Mucosa of rectum (tissue), 2 donors: ENCODE results near the gene SFXN5.

Experiments
- H3K27ac ChIP-seq, 2 donors: one replicate each; pipeline ENCODE4 v1.7.0; 2013; ENCODE audit warnings: inconsistent platforms in 2 of 2, low read depth in 2 of 2, low read length in 2 of 2
- H3K27me3 ChIP-seq, 2 donors: one replicate each; pipeline ENCODE4 v1.7.0; 2013; ENCODE audit warnings: low read length in 2 of 2; ENCODE audit not compliant: control insufficient read depth in 2 of 2, insufficient read depth in 2 of 2
- H3K36me3 ChIP-seq, 2 donors: one replicate each; pipeline ENCODE4 v1.7.0; 2013; ENCODE audit warnings: low read length in 2 of 2; ENCODE audit not compliant: control insufficient read depth in 2 of 2, insufficient read depth in 2 of 2
- H3K4me1 ChIP-seq, 2 donors: one replicate each; pipeline ENCODE4 v1.7.0; 2013; ENCODE audit warnings: low read length in 2 of 2, mild to moderate bottlenecking in 1 of 2; ENCODE audit not compliant: control insufficient read depth in 2 of 2, insufficient read depth in 2 of 2
- H3K4me3 ChIP-seq, 2 donors: one replicate each; pipeline ENCODE4 v1.7.0; 2013; ENCODE audit warnings: low read length in 2 of 2
- H3K9ac ChIP-seq, 2 donors: one replicate each; pipeline ENCODE4 v1.7.0; 2013; ENCODE audit warnings: low read length in 2 of 2, low read depth in 1 of 2, mild to moderate bottlenecking in 1 of 2
- H3K9me3 ChIP-seq, 2 donors: one replicate each; pipeline ENCODE4 v1.7.0; 2013; ENCODE audit warnings: low read length in 2 of 2; ENCODE audit not compliant: control insufficient read depth in 2 of 2
- donor health status: healthy.
- donor health status: Normal muscosa, but diverticular disease.

The SFXN5 gene

DNA sequence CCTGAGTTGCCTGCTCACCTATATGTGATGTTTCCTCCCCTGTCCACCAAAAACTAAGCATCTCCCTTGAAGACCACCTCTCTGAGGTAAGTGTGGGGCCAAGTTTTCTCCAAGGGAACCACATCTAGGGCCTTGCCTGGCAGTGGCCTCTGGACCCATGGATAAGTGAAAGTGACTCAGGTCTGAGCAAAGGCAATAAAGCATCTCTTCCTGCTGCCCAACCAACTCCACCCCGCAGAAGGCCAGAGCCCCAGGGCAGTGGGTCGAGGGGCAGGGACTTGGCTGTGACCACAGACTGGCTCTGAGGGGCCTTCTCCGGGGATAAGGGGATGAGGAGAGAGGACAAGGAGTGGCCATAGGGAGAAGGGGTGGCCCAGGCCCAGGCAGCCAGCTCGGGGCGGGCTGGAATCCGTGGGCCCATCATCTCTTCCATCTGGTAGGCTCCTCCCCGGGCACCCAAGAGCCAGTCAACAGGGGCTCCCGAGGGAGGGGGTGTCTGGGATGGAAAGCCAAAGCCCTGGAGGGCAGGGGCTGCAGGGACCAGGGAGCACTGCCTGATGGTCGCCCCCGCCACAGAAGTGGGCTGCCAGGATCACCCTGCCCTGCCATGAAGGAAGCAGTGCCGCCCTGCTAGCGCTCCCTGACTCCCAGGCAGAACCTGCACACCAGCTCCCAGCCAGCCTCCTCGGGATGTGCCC is 120.8 kb downstream of the SFXN5 start:
- H3K9ac ChIP-seq = no peak overlapping the region
- no peak overlapping the region for H3K27ac ChIP-seq
- no peaks in the 10 kb centered on the region for H3K27me3 ChIP-seq
- no peak overlapping the region for H3K4me3 ChIP-seq
- no peaks in the 10 kb centered on the region for H3K4me1 ChIP-seq
- H3K9me3 ChIP-seq = no peaks in the 10 kb centered on the region
- H3K36me3 ChIP-seq = no peaks in the 10 kb centered on the region

DNA sequence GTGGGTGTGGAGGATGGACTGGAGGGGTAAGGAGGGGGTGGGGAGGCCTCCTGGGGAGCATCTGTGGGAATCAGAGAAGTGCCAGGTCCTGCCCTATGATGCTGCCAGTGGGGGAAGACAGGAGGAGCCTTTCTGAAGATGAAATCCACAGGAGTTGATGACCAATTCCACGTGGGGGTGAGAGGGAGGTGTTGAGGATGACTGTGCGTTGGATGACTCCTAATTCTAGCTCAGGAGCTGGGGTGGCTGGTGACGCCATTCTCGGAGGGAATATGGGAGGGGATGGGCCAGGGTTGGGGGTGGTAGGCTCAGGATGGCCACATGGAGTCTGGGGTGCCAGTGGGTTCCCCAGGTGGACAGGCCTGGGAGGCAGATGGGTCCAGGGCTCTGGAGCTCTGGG is 121.9 kb downstream of the SFXN5 start:
- H3K36me3 ChIP-seq = no peaks in the 10 kb centered on the region
- H3K27ac ChIP-seq = no peak overlapping the region
- no peaks in the 10 kb centered on the region for H3K9me3 ChIP-seq
- no peaks in the 10 kb centered on the region for H3K27me3 ChIP-seq
- H3K4me1 ChIP-seq = no peaks in the 10 kb centered on the region
- no peak overlapping the region for H3K4me3 ChIP-seq
- H3K9ac ChIP-seq = no peak overlapping the region

- no peak overlapping the region for H3K9ac ChIP-seq
- no peak overlapping the region for H3K27ac ChIP-seq
- no peak overlapping the region for H3K4me3 ChIP-seq
- no peaks in the 10 kb centered on the region for H3K36me3 ChIP-seq
- H3K9me3 ChIP-seq = no peaks in the 10 kb centered on the region
- H3K4me1 ChIP-seq = no peaks in the 10 kb centered on the region
- no peaks in the 10 kb centered on the region for H3K27me3 ChIP-seq
Measured at GRCh38 chr2:72949045-72949444, 122.5 kb downstream of the SFXN5 start.

DNA sequence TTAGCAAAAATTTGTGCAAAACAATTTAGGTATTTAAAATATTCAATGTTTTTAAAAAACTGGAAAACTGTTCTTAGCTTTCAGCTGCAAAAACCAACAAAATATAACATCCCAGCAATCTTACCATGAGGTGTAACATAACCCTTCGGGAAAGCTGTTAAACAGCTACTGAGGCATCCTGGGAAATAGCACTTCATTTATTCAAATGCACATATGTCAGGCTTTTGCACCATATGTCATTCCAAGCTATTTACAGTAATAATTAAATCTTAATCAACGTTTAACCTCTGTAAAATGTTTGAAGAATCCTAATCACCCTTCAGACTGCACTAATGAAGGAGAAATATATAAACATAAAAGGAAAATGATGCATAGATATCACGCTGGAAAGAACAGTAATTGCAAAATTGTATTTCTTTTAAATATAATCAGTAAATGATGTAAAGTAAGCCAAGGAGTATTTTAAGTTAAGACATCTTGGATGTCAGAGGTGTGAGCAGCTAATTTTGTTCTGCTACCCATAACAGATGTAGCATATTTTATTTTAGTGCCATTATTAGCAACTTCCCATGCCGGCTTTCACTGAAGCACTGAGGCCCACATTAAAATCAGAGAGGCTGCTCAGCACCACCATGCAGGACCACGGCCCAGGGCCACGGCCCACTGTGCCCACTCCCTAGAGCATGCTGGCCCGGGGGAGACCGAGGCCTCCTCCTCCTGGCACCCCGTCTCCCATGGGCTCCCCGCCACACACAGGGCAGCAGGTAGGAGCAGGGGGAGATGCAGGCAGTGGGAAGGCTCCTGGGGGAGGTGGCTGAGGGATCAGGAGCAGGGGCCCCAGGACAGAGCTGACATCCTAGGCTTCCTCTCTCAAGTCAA is 123.3 kb downstream of the SFXN5 start:
- no peak overlapping the region for H3K27ac ChIP-seq
- H3K36me3 ChIP-seq = no peaks in the 10 kb centered on the region
- no peaks in the 10 kb centered on the region for H3K27me3 ChIP-seq
- H3K9ac ChIP-seq = no peak overlapping the region
- no peaks in the 10 kb centered on the region for H3K4me1 ChIP-seq
- H3K9me3 ChIP-seq = no peaks in the 10 kb centered on the region
- no peak overlapping the region for H3K4me3 ChIP-seq

DNA sequence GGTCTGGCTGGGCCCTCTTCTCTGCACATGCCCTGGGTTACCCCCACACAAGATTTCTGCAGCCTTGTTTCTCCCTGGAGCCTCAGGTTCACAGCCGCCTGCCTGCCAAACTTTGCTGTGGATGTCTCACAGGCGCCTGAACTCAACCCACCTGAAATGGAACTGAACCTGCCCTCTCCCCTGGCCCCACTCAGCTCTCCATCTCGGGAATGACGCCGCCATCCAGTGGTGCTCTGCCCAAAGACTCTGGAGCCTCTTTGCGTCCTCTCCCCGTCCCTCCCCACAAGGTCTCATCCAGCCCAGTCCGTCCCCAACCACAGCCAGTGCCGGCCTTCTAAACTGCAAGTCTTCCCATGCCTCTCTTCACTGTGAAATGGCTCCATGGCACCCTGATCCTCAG is 125.0 kb downstream of the SFXN5 start:
- Histone ChIP-seq H3K36me3 (no peaks in the 10 kb centered on the region), H3K27ac (no peak overlapping the region), H3K9ac (no peak overlapping the region), H3K27me3 (no peaks in the 10 kb centered on the region), H3K4me3 (no peak overlapping the region), H3K9me3 (no peaks in the 10 kb centered on the region), H3K4me1 (no peaks in the 10 kb centered on the region)

DNA sequence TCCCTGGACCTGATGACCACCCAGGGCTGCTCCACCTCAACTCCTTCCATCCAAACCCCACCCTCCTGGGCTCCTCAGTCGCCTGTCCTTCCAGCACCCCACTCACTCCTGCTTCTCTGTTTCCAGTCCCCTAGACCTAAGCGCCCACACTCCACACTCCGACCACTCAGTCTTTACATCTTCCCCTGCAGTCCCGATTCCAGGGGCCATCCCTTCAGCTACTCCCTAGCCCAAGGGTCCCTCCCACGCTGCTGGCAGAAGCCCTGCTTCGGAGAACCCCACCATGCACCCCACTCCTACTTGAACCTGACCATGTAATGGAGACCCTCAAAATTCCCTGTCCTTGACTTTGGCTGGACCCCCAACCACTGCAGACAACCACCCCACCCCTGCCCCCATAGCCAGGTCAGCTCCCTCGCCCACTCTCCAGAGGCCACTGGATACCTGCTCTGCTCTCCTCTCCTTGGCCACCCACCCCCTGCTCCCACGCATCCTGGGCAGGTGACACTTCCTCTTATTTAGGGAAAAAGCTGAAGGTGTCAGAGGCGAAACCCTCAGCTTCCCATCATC is 126.0 kb downstream of the SFXN5 start:
- Histone ChIP-seq H3K4me1 (no peaks in the 10 kb centered on the region), H3K9me3 (no peaks in the 10 kb centered on the region)

DNA sequence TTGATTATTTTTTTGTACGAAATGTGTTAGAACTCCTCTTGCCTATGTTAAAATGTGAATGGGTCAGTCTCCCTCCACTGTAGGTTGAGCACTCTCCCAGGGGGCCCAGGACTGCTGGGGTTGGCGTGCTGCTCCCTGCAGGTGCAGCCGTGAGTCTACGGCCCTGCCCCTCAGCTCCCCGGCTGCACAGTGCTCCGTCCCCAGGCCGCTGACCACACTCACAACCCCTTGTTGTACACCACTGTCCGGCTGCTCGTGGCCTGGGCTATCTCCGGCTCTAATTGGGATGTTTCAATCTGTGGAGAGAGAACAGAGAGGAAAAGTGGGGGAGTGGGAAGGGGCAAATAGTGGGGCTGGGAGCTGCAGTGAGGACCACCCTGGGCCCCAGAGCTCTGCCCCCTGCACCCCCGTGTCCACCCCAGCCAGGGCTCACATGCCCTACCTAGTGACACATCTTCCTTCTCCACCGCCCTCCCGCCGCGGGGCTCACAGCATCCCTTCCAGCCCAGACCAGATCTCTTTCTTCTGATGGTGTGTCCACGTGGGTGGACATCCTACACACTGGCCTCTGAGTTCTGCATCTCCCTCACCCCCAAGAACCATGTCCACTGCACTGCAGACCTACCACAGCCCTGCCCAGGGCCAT is 126.6 kb downstream of the SFXN5 start:
- Histone ChIP-seq H3K4me1 (no peaks in the 10 kb centered on the region), H3K27me3 (no peaks in the 10 kb centered on the region), H3K9ac (no peak overlapping the region), H3K27ac (no peak overlapping the region), H3K4me3 (no peak overlapping the region), H3K36me3 (no peaks in the 10 kb centered on the region), H3K9me3 (no peaks in the 10 kb centered on the region)

More for the DNA sequence above, 126.0 kb downstream of the SFXN5 start:
- Histone ChIP-seq H3K4me3 (no peak overlapping the region), H3K36me3 (no peaks in the 10 kb centered on the region), H3K27ac (no peak overlapping the region), H3K9ac (no peak overlapping the region), H3K27me3 (no peaks in the 10 kb centered on the region)

DNA sequence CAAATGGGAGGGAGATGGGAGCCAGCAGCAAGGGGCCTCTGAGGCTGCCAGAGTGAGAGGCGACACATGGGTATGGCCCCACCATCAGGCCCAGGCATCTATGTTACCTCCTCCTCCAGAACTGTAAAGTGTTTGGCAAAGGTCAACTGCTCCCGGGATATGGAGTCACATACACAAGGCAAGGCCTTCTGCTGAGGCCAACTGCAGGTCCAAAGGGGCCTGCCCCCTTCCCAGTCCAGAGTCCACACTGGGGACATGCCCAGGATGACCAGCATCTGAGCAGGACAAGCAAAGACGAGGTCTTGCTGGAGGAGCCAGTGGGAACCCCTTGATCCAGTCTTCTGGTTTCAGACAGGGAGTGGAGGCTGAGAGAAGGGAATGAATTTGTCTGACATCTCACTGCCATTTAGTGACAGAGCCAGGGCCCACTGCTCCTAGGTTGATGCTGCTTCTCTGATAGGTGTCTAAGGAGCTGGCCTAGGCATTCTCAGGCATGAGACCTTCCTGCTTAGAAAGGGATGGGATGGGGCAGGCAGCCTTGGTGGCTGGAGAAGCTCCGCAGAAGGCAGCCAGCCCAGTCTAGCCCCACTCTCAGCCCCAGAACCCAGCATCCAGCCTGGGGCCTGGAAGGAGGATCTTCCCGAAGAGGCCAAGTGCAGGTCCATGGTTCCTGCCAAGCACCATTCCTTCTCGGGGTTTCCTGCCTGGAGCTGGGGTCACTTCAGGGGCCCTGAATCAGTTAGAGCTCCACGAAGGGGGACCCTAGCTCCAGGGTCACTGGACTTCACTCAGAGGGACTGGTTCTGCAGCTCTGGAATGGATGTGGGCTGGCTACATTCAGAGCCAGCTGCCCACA is 127.7 kb downstream of the SFXN5 start:
- Histone ChIP-seq H3K4me3 (no peak overlapping the region), H3K9ac (no peak overlapping the region), H3K9me3 (no peaks in the 10 kb centered on the region), H3K27ac (no peak overlapping the region), H3K36me3 (no peaks in the 10 kb centered on the region), H3K4me1 (no peaks in the 10 kb centered on the region), H3K27me3 (no peaks in the 10 kb centered on the region)

DNA sequence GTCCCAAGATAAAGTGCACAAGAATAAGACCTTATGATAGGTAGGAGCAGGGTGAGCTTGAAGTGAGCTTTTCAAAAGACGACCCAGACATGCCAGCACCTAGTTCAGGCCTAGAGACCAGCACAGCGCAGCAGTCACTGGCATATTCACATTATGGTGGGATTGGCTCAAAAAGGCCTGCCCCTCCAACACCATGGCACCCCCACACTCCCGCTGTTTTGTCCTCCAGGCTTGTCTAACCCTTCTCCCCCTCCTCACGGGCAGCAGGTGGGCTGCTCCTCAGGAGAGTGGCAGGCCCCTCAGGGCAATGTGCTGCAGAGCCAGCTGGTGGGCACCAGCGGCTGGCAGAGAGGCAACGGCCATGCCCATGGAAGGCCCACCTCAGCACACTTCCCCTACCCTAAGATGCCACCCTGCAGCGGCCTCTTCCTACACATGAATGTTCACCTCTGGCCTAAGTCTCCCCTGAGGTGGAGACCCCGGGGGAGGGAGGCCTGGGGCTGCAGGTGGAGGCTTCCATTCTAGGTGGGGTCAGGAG is 128.6 kb downstream of the SFXN5 start:
- H3K27ac ChIP-seq = no peak overlapping the region

More for the DNA sequence above, 128.6 kb downstream of the SFXN5 start:
- Histone ChIP-seq H3K4me3 (no peak overlapping the region), H3K9me3 (no peaks in the 10 kb centered on the region), H3K4me1 (no peaks in the 10 kb centered on the region), H3K36me3 (no peaks in the 10 kb centered on the region), H3K27me3 (no peaks in the 10 kb centered on the region), H3K9ac (no peak overlapping the region)
